Dermis microvascular lymphatic vessel endothelial cell (primary cell): ENCODE data around the gene DUSP6. TPM values are rescaled to one million over a fixed set of nuclear protein-coding genes. Genes with fewer than 3 reads are reported as not detected.

ENCODE experiments used
- DNase-seq, 2 donors: peaks; one replicate each; pipeline versions ENCODE4 v3.0.0 to v3.0.0-alpha.2; 2010; ENCODE audit warnings: low read depth in 2 of 2
- total RNA-seq: library from RNA; depleted of rRNA; stranded (reverse); fragments of >200 nt; gene quantifications from 2 replicates; pipeline ENCODE4 v1.2.1, GENCODE V29; 2014

The DUSP6 gene
- total RNA-seq, 1 donor from 2014 or later, result 298 TPM

GRCh38 chr12:89328151-89329030 lies 23.9 kb downstream of the DUSP6 start:
- no peak for DNase-seq

DNA sequence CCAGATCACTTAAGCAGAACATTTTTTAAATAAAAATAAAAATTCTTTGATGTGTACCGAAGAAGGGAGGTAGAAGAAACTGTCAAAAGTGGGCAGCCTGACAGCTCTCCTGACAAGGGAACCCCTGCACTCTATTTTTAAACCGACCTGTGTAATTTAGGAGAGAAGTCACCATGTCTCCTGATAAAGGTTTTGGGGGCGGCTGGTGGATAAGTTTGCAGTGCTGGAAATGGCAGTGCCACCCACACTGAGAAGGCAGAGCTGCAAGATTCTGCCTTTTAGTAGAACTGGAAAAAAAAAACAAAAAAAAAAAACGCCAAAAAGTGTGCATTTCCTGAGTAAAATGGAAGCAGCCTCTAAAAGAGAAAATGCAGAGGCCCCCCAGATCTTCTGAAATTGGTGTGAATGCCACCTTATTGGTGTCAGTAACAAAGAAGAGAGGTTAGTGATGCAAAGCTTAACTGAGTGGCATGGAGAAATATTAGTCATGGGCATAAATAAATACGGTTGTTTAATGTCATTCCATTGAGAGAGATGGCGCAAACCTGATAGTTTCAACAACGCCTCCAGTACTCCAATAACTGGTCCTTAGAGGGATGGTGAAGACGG lies 24.7 kb downstream of the DUSP6 start:
- no peak for DNase-seq

DNA sequence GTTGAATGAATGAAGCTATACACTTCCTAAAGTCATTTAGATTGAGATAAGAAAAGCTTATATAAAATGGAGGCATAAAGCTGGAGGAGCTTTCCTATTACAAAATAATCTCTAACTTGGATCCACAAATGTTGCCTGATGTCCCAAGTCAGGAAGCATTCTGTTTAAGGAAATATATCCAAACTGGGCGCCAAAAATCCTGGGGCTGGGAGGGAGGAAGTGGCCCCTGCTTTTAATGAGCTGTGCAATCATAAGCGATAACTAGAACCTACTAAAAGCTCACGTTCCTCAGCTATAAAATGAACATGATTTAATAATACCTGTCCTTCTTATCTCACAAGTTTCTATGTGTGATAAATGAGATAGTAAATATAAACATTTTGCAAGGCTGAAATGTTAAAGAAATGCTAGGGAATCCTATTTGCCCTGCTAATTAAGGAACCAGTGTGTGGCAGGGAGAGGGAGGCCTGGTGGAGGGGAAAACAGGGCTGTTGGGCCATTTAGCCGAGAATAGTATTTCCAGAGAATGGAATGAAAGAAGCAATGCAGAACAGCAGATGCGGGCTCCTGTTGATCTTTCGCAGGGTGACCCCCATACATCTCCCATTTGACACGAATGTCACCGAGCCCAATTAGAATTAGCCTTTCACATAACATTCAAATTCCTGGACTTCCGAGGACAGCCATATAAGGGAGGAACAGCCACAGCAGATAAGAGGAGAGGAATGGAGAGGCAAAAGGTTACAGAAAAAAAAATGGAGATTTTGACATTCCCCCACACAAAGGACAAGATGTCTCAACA lies 25.9 kb downstream of the DUSP6 start:
- DNase-seq, result no peak

DNA sequence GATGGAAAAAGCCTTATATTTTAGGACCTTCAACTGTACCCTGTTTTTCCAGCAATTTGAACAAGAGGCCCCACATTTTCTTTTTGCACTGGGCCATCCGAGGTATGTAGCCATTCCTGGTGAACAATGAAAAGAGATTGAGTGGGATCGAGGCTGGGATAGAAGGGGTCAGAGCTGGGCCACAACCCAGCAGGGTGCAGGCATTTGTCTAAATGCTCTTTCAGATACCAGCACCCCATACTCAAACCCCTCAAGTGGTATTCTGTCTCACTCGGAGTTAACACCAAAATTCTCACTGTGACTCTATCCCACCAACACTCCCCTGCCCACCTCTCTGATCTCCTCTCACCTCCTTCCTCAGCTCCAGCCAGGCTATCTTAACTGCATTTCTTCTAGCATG lies 26.8 kb downstream of the DUSP6 start:
- DNase-seq, result no peak

GRCh38 chr12:89324437-89324836 lies 27.9 kb downstream of the DUSP6 start:
- DNase-seq, result no peak

GRCh38 chr12:89323568-89324218 lies 28.6 kb downstream of the DUSP6 start:
- no peak for DNase-seq

- no peak for DNase-seq
Observed at GRCh38 chr12:89320735-89321134, 31.6 kb downstream of the DUSP6 start.

GRCh38 chr12:89319606-89320005 lies 32.7 kb downstream of the DUSP6 start:
- no peak for DNase-seq

DNA sequence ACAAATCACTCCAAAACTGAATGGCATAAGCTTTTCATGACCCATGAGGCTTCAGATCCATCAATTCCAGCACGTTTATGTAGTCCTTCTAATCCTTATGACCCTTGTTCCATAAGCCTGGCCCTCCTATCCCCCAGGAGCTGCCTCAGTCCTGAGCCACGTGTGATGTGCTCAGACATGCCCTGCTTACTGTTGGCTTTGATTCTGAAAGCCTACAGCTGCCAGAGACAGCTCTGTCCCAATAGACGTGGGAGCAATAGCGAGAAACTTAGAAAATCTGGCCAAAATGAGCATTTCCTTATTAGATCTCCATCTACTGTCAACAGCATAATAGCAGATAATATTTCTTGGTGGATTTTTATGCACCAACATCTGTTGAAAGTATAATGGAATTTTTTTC lies 33.2 kb downstream of the DUSP6 start:
- no peak for DNase-seq

- no peak for DNase-seq
Observed at GRCh38 chr12:89316705-89317139, 35.6 kb downstream of the DUSP6 start.

DNA sequence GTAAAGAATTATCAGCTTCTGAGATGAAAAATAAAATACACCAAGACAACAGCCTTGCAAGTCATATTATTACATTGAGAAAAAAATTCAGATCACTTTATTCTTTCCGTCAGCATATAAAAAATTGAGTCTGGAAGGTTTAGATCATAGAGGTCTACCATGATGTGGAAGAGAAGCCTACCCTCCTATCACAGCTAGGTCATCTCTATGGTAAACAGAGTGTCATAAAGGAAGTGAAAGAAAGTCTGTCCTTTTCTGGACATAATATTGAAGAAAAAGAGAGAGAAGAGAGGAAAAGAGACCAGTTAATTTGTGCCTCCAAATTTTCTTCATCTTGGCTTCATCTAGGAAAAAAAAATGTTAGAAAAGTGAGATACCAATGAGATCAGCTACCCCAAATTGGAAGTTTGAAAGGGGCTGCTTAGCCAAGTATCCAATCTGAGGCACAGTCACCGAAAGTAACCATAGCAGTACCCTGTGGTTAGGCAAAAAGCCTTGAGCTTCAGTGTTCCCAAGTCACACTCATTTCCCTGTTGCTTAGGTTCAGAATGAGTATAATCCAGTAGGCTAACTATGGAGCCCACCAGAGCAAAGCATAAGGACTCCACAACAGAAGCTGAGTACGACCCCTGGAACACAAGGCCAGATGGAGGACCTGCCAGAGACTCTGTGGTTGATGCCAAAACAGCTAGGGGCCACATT lies 38.1 kb downstream of the DUSP6 start:
- no peak for DNase-seq

DNA sequence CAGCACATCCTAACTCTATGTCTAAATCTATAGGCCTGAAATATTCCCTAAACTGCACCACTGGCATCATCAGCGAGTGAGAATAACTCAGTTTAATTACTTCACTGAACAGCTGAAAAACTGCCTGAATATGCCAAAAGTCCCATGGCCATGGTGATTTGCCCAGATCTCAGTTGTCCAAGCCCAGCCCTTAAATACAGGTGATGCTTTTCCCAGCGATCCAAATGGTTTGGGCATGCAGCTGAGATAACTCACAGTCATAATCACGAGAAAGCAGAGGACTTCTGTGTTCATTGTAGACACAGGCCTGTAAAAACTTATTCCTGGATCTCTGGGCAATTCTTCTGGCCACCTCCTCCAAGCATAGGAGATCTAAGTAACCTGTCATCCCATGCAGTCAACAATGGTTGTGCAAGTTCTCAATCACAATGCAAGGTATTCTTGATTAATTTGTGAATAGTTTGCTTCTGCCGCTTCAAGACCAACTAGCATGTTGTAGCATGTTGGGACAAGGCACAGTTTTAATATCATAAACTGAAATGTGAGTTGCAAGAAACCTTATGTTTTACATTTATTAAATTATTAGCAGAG lies 40.5 kb downstream of the DUSP6 start:
- DNase-seq, result no peak

DNA sequence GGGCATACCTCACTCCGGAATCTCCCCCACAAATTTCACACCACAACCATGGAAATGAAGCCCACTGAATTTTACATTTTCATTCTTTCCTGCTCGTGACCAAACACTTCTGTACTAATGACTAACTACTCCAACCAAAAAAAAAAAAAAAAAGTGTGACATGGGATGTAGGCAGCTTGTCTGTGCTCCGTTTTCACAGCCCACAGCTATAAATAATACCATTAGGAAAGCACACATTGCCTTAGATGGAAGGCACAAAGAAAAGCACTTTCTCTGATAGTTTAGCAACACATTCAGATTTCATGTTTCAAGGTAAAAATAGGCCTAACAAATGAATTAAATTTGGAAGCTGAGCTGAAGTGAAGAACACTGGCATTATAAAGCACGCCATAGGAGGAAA lies 42.5 kb downstream of the DUSP6 start:
- DNase-seq, result no peak

DNA sequence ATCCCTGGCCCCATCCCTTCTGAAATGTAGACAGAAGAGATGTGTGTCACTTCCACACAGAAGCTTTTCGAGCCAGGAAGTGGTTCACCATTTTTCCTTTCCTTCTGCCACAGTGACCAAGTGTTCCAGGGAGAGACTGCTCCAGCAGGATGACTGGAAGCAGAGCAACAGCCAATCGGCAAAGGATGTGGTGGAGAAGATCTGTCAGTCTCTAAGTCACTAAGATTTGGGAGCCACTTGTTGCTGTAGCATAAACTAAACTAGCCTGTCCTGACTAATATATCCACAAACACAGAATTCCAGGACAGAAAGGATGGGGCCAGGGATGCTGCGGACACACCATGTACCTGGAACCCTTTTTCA lies 42.9 kb downstream of the DUSP6 start:
- no peak for DNase-seq

DNA sequence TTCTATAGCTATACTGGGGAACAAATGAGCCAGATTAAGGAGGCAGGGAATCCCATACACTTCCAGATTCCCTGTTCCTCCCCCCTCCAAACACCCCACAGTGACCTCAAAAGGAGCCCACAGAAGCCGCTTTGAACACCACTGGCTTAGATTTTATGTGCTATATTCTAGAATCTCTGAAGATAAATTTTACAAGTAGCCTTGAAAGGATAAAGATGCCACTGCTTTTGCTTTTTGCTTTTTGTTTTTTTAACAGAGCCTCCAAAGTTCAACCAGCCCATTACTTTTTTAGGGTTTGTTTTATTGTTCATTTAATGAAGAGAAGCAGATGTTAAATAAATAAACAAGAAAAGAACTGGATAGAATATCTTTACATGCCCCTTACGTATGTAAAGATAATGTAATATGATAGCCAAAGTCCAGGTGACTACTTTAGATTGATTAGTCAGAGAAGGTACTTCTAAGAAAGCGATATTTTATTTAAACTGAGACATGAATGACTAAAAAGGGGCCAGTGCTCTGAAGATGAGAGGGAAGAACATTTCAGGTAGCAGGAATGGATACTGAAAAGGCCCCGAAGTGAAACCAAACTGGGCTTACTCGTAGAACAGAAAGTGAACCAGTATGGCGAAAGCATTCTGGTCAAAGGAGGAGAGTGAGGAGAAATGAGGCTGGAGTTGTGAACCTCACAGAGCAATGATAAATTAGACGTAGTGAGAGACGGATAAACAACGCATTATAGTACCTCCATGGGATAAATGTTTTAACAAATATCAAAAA lies 44.6 kb downstream of the DUSP6 start:
- no peak for DNase-seq

DNA sequence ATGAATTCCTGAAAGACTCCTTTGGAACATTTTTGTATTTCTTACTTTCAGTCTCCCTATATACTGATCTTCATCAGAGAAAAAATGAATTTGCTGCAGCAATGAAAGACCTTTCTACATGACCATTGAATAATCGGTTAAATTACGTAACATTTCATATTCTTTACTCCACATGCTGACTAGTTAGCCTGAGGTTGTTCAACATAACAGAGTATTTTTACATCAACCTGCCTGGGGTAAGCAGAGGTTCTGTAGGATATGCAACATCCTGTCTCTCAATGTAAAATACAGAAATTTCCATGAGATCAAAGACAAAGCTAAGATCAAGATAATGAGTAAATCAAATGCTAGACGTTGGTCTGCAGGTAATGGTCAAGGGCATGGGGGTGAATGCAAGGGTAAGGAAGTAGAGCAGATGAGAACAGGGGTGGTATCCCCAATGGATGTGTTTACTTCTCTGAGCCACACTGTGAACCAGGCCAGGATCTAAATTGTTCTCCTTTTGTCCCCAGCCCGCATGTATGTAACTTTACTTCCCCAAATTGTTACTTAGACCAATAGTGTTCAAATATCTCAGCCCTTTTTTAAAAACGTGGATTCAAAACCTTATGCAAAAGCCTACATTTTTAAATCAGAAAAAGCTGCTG lies 45.4 kb downstream of the DUSP6 start:
- DNase-seq, result no peak

DNA sequence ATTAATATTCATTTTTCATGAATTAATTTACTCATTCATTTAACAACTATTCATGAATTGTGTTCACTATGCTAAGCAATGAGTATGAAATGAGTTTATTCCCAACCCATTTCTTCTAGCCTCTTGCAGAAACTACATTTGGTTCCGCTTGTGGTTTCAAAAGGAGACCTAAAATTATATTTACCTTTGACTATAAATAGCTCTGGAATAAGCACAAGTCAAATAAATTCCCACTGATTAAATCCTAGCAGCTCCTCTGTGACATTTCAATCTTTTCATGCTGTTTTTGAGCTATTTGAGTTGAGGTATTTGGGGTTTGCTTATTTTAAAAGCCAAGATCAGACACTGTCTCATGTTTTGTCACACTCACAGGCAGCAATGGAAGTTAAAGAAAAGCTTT lies 46.9 kb downstream of the DUSP6 start:
- no peak for DNase-seq

DNA sequence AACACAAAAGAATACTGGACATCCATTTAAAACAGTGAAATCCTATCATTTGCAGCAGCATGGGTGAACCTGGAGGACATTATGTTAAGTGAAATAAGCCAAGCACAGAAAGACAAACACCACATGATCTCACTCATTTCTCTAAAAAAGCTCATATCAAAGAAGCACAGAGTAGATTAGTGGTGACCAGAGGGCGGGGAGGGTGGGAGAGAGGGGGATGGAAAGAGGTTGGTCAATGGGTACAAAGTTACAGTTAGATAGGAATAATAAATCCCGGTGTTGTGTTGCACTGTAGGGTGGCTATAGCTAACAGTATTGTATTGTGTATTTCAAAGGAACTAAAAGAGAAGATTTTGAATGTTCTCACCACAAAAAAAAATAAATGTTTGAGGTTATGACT lies 52.4 kb downstream of the DUSP6 start:
- no peak for DNase-seq

DNA sequence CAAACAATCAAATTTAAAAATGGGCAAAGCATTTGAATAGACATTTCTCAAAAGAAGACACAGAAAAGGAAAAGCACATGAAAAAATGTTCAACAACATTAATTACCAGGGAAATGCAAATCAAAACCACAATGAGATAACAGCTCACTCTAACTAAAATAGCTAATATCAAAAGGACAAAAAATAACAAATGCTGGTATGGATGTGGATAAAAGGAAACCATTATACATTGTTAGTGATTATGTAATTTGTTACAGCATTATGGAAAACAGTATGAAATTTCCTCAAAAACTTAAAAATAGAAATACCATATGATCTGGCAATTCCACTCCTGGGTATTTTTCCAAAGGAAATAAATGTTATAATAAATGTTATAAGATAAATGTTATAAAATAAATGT lies 52.9 kb downstream of the DUSP6 start:
- DNase-seq, result no peak
